RPMI8226 (cell line): ENCODE data around the gene DENND4B.

Source experiments
- DNase-seq: peaks from one replicate; pipeline ENCODE4 v3.0.0-alpha.2; 2015

Gene DENND4B

DNA sequence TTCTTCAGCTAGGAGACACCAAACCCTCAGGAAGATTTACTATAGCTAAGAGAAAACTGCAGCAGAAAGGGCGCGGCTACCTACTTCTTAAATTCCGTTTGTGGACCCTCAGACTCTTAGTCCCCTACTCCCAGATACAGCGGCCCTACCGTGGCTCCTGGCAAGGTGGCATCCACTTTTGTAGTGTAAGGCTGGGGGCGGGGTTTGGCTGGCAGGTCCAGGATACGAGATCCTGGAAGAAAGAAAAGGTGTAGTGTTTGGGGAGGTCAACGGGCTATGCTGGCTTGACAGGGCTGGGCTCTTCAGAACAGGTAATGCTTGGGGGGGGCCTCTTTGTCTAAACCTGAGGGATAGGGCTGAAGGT, 21.5 kb upstream of the DENND4B start:
- no peak for DNase-seq

DNA sequence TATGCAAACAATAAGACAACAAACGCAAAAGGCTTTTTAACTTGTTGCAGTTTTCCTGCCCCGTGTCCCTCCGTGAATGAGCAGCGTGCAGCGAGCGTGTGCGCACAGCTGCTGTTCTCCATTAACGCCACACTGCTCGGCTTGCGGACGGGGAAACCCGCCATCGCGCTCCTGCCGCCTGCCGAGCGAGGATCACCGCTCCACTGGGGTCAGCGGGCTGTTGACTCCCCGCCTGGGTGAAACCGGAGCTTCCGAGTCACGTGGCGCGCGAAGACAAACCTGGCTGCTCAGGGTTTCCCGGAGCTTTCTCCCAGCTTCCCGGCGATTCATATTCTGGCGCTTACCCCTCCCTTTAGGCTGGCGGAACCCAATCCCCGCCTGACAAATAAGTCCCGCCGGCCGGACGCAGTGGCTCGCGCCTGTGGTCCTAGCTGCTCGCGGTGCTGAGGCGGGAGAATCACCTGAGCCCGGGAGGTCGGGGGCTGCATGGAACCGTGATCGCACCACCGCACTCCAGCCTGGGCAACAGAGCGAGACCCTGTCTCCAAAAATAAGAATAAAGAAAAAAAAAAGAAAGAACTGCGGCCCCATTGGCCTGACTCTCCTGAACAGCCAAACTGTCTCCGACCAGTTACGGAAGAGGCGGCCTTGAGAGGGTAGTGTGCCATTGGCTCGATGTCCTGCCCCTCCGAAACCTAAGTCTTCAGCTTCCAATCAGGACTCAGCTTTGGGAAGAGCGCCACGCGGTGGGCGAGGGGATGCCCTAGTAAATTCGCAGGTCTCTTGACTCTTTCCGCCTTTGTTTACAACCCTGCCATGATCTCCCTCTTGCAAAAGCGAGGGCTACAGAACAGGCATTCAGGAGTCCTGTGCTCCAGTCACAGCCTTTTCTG, 20.8 kb upstream of the DENND4B start, which contains the start of gene CREB3L4:
CREB3L4 (plus strand) TSS at position 796 of the 893 bp plus-strand sequence. CDS start 624 bp downstream, outside the sequence.
- peak; percentile 98 for DNase-seq

DNA sequence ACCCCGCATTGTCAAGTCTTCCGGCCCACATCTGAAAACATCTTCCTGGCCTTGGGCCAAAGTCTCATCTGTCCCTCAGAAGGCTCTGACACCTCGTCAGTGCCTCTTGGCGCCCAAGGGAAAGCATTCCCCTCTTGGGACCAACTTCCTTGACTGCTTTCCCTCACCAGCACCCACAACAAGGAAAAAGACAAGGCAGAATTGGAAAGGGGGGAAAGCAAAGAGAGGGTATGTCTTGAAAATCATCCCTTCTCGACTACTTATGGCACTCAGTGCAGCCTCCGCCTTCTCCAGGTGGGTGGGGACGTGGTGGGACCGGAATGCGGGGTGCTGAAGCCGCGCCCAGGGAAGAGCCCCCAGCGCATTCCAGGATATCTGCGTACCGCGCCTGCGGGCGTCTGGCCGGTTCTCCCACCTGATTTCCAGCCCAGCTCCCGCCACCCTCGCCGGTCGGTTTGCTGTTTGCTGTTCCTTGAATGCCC, 17.4 kb upstream of the DENND4B start:
- peak; percentile 40 for DNase-seq

DNA sequence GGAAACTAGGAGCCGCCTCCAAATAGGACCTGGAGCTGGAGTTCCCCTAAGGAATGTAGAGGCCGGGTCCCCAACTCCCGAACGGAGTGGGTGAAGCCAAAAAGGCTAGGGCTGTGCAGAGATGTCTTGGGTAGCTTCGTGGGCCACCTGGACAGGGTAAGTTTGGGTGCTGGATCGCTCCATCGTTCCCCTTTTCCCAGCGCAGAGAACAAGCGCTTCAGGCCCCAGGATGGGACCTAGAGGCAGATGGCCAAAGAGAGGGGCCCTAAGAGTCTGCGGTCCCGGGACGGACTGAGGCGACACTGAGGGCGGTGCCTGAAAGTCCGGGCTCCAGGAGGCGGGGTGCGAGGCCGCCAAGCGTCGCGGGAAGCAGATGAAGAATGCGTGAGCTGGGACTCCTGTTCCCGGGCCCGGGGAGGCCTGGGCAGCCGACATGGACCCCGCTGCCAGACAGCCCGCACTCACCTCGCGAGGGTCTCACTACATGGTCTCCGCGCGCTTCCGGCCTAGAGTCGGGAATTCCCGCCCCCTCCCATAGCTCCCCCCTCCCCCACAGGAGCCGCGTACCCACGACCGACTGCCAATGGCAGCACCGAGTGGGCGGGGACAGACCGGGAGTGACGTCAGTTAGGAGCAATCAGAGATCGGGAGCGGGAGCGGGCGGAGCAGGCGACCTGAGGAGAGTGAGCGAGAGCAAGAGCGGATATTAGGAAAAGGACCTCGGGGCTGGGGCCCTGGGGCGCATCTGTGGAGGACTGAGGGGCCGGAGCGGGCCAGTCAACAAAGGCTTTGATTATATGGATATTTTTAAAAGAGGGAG, 16.7 kb upstream of the DENND4B start, which contains the start of gene SLC39A1:
SLC39A1 (minus strand) TSS at position 508 of the 820 bp plus-strand sequence. CDS start 822 bp downstream, outside the sequence.
- DNase-seq: peak; percentile 99

DNA sequence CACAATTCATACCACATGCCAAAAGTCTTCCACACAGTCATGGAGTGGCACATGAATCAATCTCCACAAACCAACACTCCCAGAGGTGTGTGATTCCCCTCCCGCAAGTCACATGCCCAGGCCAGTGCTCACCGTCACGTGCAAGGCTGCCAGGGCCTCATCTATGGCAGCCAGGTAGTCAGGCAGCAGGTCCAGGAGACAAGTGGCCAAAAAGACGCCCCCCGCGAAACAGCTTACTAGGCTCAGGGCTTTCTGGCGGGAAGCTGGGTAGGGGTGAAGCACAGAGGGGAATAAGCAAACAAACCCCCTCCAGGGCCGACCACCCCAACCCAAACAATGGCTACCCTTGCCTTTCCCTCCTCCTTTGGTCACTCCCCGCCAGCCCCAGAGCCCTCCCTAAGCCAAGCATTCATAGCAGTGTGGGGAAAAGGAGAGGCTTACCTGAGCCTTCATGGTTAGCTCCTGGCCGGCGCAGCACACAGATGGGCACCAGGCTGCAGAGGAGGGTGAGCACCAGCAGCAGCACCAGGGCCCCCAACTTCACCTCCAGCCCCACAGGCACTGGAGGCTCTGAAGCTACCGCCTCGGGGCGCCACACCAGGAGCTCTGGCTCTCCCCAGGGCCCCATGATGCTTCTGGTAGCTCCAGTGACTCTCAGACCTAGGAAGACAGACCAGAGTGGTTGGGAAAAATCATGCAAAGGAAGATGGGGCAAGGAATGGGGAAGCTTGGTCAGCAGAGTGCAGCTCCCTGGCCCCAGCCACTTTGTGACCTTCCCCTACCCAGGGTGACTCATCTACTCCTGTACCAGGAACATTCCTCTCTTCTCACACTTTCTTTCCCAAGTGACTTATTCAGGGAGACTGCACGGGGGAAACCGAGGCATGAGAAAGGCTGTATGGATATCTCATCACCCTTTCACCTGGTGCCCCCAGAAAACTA, 15.8 kb upstream of the DENND4B start:
- DNase-seq: peak; percentile 39

DNA sequence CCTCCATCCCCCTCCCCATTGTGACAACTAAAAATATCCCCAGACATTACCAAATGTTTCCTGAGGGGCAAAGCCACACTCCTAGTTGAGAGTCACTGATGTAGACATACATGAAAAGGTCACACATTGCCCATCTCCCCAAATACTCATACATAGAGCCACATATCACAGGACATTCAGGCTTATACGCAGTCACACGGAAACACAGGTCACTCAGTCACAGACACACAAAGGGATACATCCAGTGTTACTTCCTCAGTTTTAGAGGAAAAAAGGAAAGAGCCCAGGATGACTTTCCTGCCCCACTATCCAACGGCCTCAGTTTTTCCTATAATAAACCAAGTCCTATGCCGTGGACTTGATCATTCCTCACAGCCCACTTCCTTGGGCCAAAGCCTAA, 14.9 kb upstream of the DENND4B start:
- no peak for DNase-seq

DNA sequence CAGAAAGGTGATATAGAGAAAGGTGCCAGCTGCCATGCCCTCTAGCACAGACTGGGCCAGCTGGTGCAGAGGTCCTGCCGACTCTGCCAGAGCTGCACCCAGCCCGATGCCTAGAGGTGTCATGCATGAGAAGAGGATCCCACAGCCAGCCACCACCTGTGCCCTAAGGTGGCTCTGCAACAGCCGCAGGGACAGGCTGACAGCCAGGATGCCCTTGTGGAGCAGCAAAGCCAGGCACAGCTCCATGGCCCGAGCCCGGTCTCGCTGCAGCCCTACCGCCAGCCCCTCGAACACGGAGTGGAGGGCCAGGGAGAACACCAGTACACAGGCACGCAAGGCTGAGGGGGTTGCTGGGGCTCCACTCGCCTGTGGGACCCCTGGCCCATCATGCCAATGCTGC, 13.7 kb upstream of the DENND4B start:
- DNase-seq: no peak

DNA sequence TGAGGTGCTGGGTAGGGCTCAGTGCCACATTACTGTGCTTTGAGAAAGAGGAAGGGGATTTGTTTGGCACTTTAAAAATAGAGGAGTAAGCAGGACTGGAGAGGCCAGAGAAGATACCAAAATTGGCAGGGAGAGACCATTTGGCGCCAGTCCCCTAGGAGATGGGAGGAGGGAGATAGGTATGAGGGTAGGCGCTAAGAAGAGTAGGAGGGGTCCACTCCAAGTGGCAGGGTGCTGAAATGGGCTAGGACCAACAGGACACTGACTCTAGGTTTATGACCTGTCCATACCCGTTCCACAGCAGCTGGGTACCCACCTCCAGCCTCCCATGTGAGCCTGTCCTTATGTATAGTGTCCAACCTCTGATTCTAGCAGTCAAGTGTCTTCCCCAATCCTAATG, 12.9 kb upstream of the DENND4B start:
- no peak for DNase-seq

DNA sequence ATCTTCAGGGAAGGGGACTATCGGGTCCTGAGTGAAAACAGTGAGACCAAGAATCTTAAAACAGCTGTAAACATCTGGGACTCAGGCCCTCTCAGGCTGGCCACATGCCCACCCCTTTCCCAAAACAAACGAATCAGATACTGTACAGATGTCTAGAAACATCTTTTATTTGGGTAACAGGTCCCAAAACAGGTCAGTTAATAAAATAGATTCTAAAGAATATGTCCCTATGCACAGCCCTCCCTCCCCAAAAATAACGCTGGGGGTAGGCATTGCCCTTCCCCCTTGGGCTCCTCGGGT, 12.4 kb upstream of the DENND4B start:
- no peak for DNase-seq

DNA sequence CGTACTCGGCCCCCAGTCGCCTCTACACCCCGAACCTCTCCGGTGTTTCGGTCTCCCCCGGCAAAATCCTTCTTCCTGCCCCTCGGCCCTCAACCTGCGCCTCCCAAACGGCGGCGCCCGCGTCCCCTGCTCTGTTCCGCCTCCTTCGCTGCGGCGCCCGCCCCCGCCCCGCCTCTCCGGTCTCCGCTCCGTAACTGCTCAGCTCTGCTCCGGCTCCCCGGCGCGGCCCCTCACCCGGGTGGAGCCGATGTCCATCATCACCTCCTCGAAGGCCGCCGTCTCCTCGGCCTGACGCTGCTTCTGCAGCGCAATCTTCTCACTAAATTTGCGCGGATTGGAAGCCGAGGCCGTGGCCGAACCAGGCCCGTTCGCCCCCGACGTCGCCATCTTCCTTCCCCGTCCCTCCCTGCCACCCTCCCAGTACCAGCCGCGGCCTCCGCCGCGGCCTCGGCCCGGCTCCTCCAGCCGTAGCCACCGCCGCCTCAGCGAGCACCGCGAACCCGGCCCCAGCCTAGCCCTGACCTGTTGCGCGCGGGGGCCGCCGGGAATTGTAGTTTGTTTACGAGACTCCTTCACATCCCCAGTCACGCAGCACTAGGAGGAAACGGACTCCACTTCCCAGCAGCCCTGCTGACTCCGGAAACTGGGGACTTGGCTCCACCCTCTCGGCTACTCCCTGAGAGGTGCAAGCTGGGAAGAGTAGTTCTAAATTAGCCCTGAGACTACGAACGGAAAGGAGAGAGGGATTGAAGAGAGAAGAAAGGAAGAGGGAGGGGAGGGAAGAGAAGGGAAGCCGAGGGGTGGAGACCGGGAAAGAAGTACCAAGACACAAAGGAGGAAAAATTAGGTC, 11.8 kb upstream of the DENND4B start, which contains the start of gene CRTC2:
CRTC2 (minus strand) TSS at position 502 of the 850 bp plus-strand sequence; CDS start at position 387, 115 bp downstream.
- DNase-seq: peak; percentile 99

DNA sequence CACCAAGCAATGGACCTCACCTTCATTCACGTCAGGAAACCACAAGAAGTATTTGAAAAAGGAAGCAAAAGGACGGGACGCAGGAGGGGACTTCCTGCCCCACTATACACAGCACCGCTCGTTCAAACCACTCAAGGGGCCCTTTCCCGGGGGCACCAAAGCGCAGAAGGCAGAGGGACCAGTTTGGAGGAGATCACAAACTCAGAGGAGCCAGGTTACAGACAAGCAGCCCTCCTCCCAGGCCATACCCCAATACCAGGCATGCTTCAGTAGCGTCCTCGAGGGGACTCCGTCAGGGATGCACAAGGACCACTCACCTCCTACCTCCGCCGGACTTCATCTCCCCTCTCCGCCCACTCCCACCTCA, 11.2 kb upstream of the DENND4B start:
- DNase-seq: peak; percentile 44

DNA sequence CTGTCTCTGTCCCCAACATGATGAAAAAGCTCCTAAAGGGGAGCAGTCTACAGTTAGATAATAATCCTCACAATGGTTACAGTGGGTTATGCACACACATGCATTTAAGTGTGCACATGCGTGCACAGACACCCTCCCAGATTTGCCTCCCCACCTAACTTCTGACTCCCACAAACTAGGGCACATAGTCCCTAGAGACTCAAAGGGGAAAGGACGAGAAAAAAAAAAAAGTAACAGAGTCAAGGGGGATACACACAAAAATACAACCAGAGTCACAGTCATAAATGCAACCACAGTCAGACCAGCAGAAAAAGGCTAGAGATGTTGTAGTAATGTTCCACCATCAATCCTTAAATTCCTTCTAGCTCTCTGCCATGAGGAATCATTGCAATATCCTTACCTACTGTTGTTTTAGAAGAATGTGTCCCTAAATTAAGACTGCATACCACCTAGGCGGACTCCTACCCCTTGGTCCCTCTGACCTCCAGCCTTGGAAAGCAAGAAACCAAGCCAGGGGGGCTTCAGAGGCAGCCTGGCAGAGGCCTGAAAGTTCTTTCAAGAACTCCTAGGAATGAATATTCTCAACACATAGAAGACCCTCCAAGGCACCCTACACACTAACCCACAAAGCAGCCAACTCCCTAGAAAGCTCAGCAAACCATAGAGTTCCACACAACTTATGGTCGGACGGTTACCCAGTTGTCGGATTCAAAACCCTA, 10.6 kb upstream of the DENND4B start:
- no peak for DNase-seq

DNA sequence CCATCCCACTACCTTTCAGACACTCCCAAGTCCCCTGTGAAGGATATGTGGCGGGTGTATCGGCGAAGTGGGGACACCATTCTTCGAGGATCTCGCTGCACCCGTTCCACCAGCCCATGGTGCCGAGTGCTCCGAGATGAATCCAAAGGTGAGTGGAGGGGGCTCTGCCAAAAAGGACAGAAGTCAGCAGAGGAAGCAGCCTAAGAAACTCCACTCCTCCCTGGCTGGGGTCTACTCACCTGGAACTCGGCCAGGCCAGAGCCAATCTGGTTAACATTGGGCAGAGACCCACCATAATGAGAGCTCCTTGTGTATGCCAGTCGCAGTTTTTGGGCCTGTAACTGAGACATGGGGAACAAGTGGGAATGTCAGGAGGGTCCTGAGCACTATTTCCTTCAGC, 8.3 kb upstream of the DENND4B start:
- no peak for DNase-seq

DNA sequence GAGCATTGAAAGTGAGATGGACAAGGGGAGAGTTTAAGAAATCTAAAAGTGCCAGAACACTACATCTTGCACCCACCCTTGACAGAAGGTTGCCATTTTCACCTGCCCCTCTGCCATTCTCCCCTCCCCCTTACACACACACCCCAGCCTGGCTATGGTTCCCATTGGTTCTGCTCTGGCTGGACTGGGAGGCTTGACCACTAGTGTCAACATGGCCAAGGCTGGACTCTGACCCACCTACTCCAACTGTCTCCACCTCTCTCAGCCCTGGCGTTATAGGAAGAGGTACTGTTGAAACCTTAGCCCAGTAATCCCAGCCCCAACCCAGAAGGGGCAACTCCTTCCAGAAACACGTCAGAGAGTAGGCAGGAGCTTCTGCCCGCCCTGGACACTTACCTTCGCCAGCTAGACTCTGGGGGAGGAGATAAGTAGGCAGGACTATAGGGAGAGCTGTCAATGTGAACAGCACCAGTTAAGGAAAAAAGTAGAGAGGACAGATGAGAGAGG, 7.4 kb upstream of the DENND4B start:
- no peak for DNase-seq

DNA sequence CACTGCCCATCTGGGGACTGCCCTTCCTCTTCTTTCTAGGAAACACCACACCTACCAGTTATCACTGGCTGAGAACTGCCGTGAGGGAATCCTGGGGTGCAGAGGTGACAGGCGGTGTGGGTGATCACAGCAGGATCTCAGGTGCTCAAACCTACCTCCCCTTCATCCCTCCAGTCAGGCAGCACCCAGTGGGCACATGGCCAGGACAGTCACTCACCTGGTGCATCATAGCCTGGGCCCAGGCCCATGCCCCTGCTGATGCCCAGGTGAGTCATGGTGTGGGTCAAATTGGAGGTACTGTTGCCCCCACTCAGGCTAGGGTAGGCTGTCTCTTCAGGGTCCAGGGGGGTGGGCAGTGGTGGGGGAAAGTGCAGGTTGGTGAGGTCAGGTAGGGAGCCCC, 5.3 kb upstream of the DENND4B start:
- DNase-seq: no peak

DNA sequence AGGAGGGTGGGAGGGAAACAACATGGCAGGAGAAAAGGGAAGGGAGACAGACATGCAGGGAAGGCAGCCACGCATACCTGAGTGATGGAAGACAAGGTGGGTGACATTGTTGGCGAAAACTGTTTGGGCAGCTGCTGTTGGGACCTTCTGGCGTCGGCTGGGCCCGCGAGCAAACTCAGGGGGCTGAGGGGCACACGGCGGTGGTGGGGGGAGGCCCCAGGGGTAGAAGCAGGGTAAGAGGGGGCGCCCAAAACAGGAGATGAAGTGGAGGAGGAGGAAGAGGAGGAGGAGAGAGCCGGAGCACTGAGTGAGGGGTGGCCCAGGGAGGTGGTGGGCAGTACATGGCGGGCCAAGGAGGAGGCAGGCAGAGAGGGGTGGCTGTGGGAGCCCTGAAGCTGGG, 4.7 kb upstream of the DENND4B start:
- DNase-seq: no peak

DNA sequence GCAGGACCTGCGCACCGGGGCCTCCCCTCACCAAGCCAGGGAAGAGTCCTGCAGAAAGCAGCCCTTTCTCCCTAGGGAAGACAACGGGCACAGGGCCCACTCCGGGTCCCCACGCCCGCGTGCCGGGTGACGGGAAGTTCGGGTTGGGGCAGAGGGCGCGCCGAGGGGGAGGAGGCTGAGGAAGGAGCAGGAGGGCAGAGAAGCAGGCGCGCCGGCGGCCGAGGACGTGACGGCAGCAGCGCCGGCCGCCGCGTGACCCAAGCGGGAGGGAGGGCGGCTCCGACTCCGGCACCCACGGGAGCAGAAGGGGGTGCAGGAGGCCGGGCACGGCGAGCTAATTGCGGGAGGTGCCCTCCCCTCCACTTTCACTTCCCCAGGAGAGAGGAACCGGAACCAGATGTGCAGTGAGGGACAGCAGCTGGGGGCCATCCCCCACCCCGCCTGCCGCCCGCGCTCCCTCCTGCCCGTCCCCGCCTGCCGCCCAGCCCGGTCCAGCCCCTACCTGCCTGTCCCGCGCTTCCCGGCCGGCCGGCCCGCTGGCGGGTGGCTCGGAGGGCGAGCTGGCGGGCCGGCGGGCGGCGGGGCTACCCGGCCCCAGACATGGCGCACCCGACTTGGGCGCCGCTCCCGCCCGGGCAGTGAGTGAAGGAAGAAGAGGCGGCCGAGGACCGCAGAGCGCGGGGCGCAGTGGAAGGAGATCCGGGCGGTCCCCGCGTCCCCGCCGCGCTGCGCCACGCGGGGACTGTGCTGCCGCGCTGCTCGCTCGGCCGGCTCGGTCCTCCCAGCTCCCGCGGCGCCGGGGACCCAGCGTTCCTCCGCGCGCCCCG, 510 bp downstream of the DENND4B start:
- DNase-seq: peak; percentile 97

DNA sequence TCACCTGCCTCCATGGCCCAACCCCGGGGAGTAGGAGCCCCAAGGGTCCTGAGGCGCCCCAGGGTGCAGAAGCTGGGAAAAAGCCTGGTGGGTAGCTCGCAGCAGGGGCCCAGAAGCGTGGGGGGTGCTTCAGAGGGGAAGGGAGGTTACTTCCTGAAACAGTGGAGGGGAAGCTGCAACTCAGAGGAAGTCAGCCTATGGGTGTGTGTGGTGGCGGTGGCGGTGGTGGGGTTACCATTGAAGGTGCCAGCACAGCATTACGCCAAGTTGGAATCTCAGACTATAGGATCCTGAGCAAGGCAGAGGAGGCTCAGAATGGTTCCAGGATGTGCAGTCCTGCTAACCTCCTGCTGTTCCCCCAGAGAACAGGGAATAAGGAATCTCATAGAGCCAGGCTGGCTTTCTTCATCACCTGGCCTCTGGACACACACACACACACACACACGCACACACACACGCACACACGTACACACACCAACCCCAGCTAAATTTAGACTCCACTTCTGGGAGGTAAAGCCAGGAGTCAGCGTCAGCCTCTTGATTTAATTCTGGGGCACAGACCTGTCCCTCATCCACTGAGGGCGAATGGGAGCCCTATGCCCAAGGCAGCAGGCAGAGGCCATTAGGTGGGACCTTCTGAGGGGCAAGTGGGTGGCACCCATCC, 1.3 kb downstream of the DENND4B start:
- DNase-seq: peak; percentile 82

DNA sequence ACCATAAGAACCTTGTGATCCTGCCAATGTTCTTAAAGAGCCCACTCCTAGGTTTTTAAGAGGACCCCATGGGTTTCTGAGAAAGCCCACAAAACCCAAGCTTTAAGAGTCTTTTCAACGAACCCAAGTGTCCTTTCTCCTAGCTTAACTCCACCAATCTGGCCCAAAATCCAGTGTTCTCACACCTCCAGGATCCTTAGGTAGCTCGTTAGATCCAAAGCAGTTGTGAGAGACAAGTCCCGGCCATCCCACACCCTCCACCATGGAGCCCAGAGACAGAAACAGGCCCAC, 1.7 kb downstream of the DENND4B start:
- DNase-seq: no peak
